HUES6 (cell line): ENCODE results near the gene RNF157.

Experiments
- H3K27ac ChIP-seq: 2 replicates; pipeline ENCODE4 v1.7.0; 2013; ENCODE audit warnings: low read depth, mild to moderate bottlenecking, low read length, inconsistent platforms
- H3K27me3 ChIP-seq: 2 replicates; pipeline ENCODE4 v1.6.1; 2013; ENCODE audit warnings: low read length; ENCODE audit not compliant: control insufficient read depth, insufficient read depth
- H3K36me3 ChIP-seq: 2 replicates; pipeline ENCODE4 v1.6.1; 2013; ENCODE audit warnings: low read length; ENCODE audit not compliant: control insufficient read depth, insufficient read depth
- H3K4me1 ChIP-seq: 2 replicates; pipeline ENCODE4 v1.6.1; 2013; ENCODE audit warnings: low read length; ENCODE audit not compliant: control insufficient read depth, insufficient read depth
- H3K4me3 ChIP-seq: 2 replicates; pipeline ENCODE4 v1.5.1; 2013; ENCODE audit warnings: low read depth, low read length
- H3K9ac ChIP-seq: one replicate; pipeline ENCODE4 v1.6.1; 2013; ENCODE audit warnings: mild to moderate bottlenecking, low read length
- H3K9me3 ChIP-seq: 2 replicates; pipeline ENCODE4 v1.6.1; 2013; ENCODE audit warnings: low read depth, low read length; ENCODE audit not compliant: control insufficient read depth, insufficient read depth

The RNF157 gene

DNA sequence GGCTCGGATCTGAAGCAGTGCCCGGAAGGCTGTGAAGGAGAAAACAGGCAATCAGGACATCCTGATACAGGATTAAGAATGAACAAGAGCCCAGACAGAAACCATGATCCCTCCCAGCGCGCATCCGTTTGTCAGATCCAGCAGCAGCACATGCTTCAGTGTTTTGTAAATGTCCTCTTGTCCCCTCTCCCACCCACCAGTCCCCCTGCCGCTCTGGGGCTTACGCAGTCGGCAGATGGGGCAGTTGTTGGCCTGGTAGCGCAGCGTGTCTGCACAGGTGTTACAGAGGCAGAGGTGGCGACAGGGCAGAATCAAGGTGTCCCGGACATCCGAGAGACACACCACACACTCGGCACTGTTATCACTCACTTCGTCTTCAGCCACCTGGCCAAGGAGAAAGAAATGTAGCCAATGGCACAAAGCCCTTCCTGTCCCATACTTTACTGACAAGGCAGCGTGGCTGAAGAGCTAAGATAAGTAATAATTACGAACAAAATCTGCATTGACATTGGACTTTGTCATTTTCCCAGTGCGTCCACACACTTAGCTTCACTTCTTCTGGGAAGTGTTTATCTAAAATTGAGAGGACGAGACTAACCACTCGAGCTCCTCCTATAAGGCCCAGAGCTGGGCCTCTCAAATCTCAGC is 78.5 kb downstream of the RNF157 start:
- Histone ChIP-seq H3K27ac (no peak overlapping the region), H3K4me1 (peaks cover 6% of the 10 kb centered on the region; the same call in 1 of the 2 replicates), H3K36me3 (no peaks in the 10 kb centered on the region), H3K9ac (peak overlapping the region; percentile 30), H3K4me3 (no peak overlapping the region), H3K27me3 (no peaks in the 10 kb centered on the region), H3K9me3 (no peaks in the 10 kb centered on the region)

DNA sequence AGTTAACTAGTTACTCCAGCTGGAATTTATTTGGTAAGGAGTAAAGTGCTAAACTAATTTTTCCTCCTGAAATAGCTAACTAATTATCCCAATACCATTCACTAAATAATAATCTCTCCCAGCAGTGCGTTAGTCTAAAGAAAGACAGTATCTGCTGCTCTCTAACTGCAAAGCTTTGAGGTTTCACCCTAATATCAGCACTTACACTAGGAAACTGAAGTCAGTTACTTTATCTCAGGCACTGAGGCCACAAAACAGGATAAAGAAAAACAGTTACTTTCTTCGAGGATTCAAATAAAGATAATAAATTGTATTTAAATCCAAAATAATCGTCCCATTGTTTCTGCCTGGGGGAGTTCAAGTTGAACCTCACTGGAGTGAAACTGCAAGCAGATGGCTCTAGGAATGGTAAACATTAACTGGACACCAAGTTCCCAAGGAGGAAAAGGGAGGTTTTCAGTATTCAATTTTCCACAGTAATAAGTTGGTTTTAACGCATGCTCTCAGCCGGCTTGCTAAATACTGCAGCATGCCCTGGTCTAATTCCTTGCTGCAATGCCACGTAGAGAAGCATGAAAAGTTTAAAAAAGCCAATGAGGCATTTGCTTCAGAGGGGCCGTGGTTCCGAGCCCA is 79.3 kb downstream of the RNF157 start:
- Histone ChIP-seq H3K27ac (no peak overlapping the region), H3K36me3 (no peaks in the 10 kb centered on the region), H3K9me3 (no peaks in the 10 kb centered on the region), H3K4me1 (peaks cover 6% of the 10 kb centered on the region; the same call in 1 of the 2 replicates), H3K9ac (no peak overlapping the region), H3K4me3 (no peak overlapping the region), H3K27me3 (no peaks in the 10 kb centered on the region)

DNA sequence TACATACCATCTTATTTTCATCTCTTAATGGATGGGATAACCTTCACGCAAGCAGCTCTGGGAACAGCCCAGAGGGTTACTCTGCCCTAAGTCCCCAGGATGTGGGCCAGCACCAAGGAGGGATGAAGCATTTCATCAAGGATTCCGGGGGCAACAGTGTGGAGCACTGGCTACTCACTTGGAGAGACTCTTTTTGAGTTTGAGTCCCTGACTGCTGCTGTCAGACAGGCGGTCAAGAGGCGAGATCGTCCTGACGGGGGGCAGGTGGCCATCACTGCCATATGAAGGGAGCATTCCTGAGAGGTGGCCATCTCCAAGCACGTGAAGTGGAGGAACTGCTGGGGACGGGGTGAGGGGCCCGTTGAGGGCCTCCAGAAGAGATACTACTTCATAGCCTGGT is 81.1 kb downstream of the RNF157 start:
- Histone ChIP-seq H3K27ac (no peak overlapping the region), H3K9ac (no peak overlapping the region), H3K9me3 (no peaks in the 10 kb centered on the region), H3K4me1 (peaks cover 6% of the 10 kb centered on the region; the same call in 1 of the 2 replicates), H3K4me3 (no peak overlapping the region), H3K36me3 (no peaks in the 10 kb centered on the region), H3K27me3 (no peaks in the 10 kb centered on the region)

DNA sequence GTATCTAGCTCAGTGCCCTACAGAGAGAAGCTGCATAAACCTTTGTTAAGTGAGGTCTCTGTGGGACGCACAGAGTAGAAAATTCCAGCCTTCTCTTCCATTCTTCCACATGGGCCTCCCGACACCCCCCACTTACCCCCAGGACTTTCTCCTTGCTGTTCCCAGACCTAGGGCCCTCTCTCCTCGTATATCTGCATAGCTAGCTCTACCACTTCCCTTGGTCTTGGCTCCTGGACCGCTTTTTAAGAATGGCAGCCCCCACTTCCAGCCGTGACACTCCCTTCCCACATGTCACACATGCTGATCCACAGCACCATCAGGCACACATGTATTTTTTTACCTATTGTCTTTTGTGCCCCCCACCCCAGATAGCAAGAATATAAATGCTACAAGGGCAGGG is 82.5 kb downstream of the RNF157 start:
- Histone ChIP-seq H3K27ac (no peak overlapping the region), H3K4me3 (no peak overlapping the region)

DNA sequence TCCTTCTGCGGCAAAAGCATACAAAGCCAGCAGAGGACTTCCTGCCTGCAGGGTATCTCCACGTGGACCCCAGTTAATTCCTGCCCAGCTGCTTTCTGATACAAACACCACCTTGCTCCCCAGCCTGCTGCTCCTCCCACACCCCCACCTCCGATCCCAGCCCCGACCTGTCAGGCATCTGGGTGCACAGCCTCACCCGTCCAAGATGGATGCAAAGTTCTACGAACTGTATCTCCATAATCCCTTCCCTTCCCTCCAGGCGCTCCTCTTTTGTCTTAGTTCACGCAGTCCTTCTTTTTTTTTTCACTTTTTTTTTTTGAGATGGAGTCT is 83.7 kb downstream of the RNF157 start:
- no peak overlapping the region for H3K27ac ChIP-seq
- H3K36me3 ChIP-seq: no peaks in the 10 kb centered on the region
- H3K4me3 ChIP-seq: no peak overlapping the region
- H3K9me3 ChIP-seq: no peaks in the 10 kb centered on the region
- H3K9ac ChIP-seq: no peak overlapping the region
- no peaks in the 10 kb centered on the region for H3K27me3 ChIP-seq
- H3K4me1 ChIP-seq: peaks cover 10% of the 10 kb centered on the region

More for the DNA sequence above, 82.5 kb downstream of the RNF157 start:
- Histone ChIP-seq H3K9ac (no peak overlapping the region), H3K36me3 (no peaks in the 10 kb centered on the region), H3K9me3 (no peaks in the 10 kb centered on the region), H3K4me1 (peaks cover 10% of the 10 kb centered on the region), H3K27me3 (no peaks in the 10 kb centered on the region)

DNA sequence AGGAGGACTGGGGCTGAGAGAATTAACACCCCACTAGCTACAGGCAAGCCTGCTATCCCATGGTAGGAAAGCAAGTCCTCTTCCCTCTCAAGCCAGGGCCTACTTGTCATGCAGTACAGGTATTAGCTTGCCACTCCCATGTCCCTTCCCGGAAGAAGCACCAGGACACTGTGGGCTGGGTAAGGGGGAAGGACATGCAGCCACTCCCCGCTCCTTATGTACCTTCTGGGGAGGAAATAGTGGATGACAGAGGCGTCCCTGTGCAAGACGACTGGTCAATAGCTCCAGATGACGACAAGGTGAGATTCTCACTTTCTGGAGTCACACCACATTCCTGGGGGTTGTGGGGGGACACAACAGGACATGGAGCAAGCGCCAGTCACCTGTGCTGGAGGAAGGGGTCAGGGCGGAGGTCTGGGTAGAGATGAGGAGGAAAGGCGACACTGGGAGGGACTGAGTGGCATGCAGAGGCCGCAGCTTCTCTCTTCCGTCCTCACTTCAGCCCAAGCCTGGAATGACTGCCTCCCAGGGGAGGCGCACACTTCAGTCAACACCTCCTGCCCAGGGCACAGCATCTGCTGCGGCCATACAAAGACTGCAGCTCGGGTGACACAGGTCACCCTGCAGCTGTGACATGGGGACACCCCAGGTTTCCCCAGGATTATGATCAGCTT is 84.2 kb downstream of the RNF157 start:
- H3K9ac ChIP-seq: no peak overlapping the region
- no peak overlapping the region for H3K27ac ChIP-seq
- peaks cover 10% of the 10 kb centered on the region for H3K4me1 ChIP-seq
- no peaks in the 10 kb centered on the region for H3K27me3 ChIP-seq
- no peaks in the 10 kb centered on the region for H3K9me3 ChIP-seq
- H3K36me3 ChIP-seq: no peaks in the 10 kb centered on the region
- no peak overlapping the region for H3K4me3 ChIP-seq

DNA sequence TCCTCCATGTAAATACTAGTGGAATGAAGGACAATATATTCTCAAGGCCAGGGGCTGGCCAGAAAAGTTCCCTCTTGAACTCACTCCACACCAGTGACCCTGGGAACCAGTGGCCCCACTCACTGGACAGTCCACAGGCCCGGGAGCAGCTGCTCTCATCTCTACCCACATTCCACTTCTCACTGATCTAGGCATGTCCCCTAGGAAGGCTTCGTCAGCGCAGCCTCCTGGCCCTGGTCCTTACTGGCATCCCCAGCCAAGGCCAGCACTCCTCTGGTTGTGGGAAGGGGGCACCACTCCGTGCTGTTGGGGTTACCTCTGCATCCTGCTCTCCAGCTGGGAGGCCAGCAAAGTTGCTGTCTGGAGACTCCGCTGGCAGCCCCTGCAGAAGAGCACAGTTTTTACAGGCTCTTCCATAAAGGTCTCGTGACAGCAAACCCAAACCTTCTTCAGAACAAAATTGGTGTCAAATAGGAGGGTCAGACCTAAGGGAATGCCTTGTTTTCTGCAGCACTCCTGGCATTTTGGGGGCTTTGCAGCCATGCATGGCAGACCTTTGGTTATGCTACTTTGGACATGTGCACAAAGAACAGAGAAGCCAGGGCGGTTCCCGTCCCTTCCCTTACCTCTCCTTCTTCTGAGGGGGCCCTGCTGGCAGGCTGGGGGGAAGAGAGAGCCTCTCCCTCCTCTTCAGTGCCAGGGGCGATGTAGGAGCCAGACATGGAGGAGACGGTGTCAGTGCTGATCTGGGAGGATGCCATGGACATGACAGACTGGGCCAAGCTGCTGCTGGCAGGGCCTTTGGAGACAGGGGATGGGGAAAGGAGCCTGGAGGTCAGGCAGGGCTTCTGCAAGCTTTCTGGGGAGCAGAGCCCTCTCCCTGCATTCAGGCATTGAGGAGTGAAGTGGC is 85.1 kb downstream of the RNF157 start:
- H3K9me3 ChIP-seq: no peaks in the 10 kb centered on the region
- H3K36me3 ChIP-seq: no peaks in the 10 kb centered on the region
- H3K4me1 ChIP-seq: peaks cover 10% of the 10 kb centered on the region
- H3K4me3 ChIP-seq: no peak overlapping the region
- H3K9ac ChIP-seq: no peak overlapping the region
- H3K27ac ChIP-seq: no peak overlapping the region
- no peaks in the 10 kb centered on the region for H3K27me3 ChIP-seq

DNA sequence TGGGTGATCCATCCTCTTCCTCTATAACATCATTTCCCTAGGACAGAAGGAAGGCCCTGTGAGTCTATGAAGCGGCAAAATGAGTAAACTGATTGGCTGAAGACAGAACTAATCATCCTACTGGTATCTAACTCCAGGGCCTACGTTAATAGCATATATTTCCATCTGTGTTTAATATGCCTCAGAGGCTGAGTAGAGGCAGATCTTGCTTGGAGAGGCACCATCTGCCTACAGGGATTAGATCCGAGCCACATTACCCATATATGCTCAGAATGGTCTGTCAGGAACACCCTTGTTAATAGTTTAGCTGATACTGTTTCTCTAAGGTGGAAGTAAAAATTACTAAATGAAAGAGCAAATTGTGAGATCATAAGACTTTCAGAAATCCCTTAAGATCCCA is 86.0 kb downstream of the RNF157 start:
- Histone ChIP-seq H3K9me3 (no peaks in the 10 kb centered on the region), H3K4me3 (no peak overlapping the region), H3K27ac (no peak overlapping the region), H3K9ac (no peak overlapping the region), H3K4me1 (peaks cover 10% of the 10 kb centered on the region), H3K36me3 (no peaks in the 10 kb centered on the region), H3K27me3 (no peaks in the 10 kb centered on the region)

DNA sequence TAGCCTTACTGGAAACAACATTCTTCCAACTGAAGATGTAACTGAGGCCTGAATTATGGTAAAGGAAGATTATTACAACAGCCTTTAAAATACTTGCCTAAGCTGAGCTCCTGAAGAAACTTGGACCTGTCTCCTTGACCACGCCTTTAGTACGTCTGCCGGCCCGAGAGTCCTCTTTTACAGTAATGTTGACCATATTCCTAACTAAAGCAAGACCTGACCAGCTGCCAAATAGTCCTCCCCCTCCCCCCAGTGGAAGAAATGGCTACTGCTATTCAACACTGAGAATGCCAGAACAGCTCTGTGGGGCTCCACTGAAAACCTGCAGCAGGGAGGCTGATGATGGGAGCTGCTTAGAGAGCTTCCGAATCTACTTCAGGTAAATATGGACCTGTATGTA is 86.7 kb downstream of the RNF157 start:
- Histone ChIP-seq H3K36me3 (no peaks in the 10 kb centered on the region), H3K4me1 (peaks cover 10% of the 10 kb centered on the region), H3K27ac (no peak overlapping the region)

DNA sequence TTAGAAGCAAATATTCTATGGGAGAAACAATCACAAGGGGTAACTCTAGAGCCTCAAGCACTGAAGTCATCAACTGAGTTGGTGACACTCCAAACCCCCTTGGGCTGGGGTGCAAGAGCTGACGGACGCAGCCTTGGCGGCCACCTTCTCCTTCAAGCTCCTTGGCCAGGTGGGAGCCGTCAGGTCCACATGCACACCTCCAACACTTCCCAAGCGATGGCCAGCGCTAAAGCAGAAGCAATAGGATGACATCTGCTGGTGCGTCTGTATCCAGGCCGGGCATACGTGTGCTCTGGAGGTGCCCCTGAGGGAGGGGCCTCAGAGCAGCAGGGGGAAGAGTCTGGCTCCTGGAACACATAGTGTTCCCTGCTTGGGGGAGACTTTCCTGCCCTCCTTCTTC is 87.1 kb downstream of the RNF157 start:
- H3K36me3 ChIP-seq: no peaks in the 10 kb centered on the region
- H3K9me3 ChIP-seq: no peaks in the 10 kb centered on the region
- no peak overlapping the region for H3K27ac ChIP-seq
- H3K9ac ChIP-seq: no peak overlapping the region
- H3K27me3 ChIP-seq: no peaks in the 10 kb centered on the region
- no peak overlapping the region for H3K4me3 ChIP-seq
- H3K4me1 ChIP-seq: peaks cover 10% of the 10 kb centered on the region

More for the DNA sequence above, 86.7 kb downstream of the RNF157 start:
- no peak overlapping the region for H3K9ac ChIP-seq
- H3K27me3 ChIP-seq: no peaks in the 10 kb centered on the region
- H3K4me3 ChIP-seq: no peak overlapping the region
- H3K9me3 ChIP-seq: no peaks in the 10 kb centered on the region
